Measurements from ENCODE around the gene EBNA1BP2. TPM values are rescaled to one million over a fixed set of nuclear protein-coding genes. Genes with fewer than 3 reads are reported as not detected.

EBNA1BP2 gene
- total RNA-seq, 1 donor from 2014 or later = 28.1 TPM

DNA sequence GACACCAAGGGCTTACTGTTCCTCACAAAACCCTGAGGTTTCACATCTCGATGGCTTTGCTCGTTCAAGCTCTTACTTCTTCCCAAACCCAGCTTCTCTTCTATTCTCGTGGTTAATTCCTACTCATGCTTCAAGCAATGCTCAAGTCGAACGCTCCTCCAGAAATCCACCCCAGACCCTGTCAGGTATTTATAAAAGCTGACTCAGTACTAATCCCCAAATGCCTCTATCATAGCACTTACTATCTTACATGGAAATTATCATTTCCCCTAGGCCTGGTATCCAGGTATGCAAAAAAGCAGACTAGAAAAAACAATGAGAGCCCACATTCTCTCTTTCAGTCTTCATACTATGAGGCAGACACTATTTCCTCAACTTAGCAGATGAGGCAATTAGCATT is 6.3 kb downstream of the EBNA1BP2 start:
- peaks cover 76% of the 10 kb centered on the region for H3K36me3 ChIP-seq
- H3K4me3 ChIP-seq = no peak overlapping the region
- TF ChIP-seq, protein P1, sequence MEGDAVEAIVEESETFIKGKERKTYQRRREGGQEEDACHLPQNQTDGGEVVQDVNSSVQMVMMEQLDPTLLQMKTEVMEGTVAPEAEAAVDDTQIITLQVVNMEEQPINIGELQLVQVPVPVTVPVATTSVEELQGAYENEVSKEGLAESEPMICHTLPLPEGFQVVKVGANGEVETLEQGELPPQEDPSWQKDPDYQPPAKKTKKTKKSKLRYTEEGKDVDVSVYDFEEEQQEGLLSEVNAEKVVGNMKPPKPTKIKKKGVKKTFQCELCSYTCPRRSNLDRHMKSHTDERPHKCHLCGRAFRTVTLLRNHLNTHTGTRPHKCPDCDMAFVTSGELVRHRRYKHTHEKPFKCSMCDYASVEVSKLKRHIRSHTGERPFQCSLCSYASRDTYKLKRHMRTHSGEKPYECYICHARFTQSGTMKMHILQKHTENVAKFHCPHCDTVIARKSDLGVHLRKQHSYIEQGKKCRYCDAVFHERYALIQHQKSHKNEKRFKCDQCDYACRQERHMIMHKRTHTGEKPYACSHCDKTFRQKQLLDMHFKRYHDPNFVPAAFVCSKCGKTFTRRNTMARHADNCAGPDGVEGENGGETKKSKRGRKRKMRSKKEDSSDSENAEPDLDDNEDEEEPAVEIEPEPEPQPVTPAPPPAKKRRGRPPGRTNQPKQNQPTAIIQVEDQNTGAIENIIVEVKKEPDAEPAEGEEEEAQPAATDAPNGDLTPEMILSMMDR (IDR thresholded peaks at IDR 0.05) = no peak
- peaks cover 3% of the 10 kb centered on the region for H3K4me1 ChIP-seq
- ATAC-seq = no peak
- H3K27ac ChIP-seq = no peak overlapping the region
- no peaks in the 10 kb centered on the region for H3K27me3 ChIP-seq
- intact Hi-C loops (cut with DNase I) = no loop called here
- no peak for DNase-seq
- no peaks in the 10 kb centered on the region for H3K9me3 ChIP-seq

DNA sequence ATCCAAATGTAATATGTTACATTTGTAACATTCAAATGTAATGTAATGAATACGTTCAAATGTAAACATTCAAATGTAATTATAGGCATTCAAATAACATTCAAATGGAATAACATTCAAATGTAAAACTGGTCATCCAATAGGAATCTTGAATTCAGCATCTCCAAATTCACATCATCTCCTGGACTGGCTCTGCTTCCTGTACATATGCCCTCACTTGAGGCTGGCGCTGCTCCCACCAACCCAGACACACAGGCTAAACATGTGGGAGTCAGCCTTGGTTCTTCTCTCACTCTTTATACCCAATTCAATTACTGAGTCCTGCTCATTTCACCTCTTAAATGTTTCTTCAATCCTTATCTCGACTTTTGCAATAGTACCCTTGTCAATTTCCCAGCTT is 6.9 kb downstream of the EBNA1BP2 start:
- Histone ChIP-seq H3K4me3 (no peak overlapping the region), H3K27ac (no peak overlapping the region), H3K4me1 (no peaks in the 10 kb centered on the region), H3K9me3 (no peaks in the 10 kb centered on the region), H3K36me3 (peaks cover 71% of the 10 kb centered on the region), H3K27me3 (no peaks in the 10 kb centered on the region)
- no peak for ATAC-seq
- intact Hi-C loops (cut with DNase I) = no loop called here
- no peak for DNase-seq
- TF ChIP-seq, protein P1 (IDR thresholded peaks at IDR 0.05) = no peak

DNA sequence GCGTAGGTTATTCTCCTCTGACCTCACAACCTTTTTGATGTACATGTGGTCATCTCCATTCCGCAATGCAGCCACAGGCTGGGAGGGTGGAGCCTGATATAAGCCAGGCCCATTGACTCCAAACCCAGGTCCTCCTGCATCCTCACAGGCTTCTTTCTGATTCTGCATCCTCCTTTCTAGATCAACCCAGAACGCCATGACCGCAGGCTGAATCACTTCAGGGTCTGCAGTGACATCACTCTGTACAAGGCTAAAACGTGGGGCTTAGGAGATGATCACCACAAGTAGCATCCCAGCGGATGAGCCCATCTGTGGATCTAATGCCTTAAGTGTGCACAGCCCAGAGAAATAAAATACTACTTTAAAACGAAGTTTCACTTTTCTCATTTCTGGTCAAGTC is 16.1 kb downstream of the EBNA1BP2 start:
- H3K36me3 ChIP-seq = no peaks in the 10 kb centered on the region
- no peak for DNase-seq
- ATAC-seq = no peak

DNA sequence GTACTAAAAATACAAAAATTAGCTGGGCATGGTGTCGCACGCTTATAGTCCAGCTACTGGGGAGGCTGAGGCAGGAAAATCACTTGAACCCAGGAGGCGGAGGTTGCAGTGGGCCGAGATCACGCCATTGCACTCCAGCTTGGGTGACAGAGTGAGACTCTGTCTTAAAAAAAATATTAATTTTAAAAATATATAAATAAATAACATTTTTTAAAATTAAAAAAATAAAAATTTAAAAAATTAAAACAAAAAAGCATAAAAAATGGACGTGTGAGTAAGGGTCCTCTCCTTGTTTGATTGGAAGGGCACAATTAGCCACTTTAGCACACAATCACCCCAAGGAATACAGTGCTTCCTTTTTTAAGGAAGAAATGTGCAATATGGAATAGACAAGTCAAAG is 18.6 kb downstream of the EBNA1BP2 start:
- TF ChIP-seq, protein P1 (IDR thresholded peaks at IDR 0.05) = no peak
- ATAC-seq (no peak), DNase-seq (no peak)
- no peaks in the 10 kb centered on the region for H3K36me3 ChIP-seq
- H3K4me1 ChIP-seq = no peaks in the 10 kb centered on the region
- intact Hi-C loops (cut with DNase I) = no loop called here
- H3K27ac ChIP-seq = no peak overlapping the region
- no peaks in the 10 kb centered on the region for H3K9me3 ChIP-seq
- peaks cover 27% of the 10 kb centered on the region for H3K27me3 ChIP-seq
- H3K4me3 ChIP-seq = no peak overlapping the region

More for the DNA sequence above, 16.1 kb downstream of the EBNA1BP2 start:
- TF ChIP-seq, protein P1 (IDR thresholded peaks at IDR 0.05) = no peak
- Histone ChIP-seq H3K27ac (no peak overlapping the region), H3K9me3 (no peaks in the 10 kb centered on the region), H3K4me3 (no peak overlapping the region), H3K27me3 (peaks cover 12% of the 10 kb centered on the region), H3K4me1 (no peaks in the 10 kb centered on the region)
- intact Hi-C loops (cut with DNase I) = no loop called here

DNA sequence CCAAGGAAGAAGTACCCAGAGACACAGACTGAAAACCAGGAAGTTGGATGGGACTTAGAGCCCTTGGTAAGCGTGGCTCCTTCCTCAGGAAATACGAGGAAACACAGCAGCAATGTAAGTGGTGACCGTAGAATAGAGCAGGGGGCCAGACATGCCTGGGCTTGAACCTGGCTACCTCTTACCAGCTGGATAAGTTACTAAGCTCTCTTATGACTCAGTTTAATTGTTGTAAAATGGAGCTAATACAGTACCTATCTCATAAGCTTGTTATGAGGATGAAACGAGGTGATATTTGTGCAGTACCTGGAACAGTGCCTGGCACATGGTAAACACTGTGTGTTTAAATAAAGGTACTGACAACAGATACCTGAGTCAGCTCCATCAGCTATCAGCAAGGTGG is 19.2 kb downstream of the EBNA1BP2 start:
- ATAC-seq = no peak
- peaks cover 29% of the 10 kb centered on the region for H3K27me3 ChIP-seq
- intact Hi-C loops (cut with DNase I) = no loop called here
- no peaks in the 10 kb centered on the region for H3K36me3 ChIP-seq
- H3K4me1 ChIP-seq = peaks cover 3% of the 10 kb centered on the region
- H3K4me3 ChIP-seq = no peak overlapping the region
- no peak overlapping the region for H3K27ac ChIP-seq
- TF ChIP-seq, protein P1 (IDR thresholded peaks at IDR 0.05) = no peak
- no peak for DNase-seq
- H3K9me3 ChIP-seq = no peaks in the 10 kb centered on the region

DNA sequence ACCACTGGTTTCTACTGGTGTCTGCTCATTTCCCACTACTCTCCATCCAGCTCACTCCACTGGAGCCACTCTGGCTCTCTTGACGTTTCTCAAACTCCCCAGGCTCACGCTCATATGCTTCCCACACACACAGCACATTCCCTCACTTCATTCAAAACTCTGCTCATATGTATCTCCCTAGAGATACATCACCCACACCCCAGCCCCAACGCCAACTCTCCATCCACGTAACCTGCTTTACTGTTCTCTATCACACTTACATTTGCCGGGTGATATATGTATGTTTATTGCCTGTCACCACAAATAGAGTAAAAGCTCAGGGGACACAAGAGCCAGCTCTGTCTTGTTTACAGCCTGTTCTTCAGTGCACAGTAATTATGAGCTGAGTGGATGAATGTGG is 22.2 kb downstream of the EBNA1BP2 start:
- no peaks in the 10 kb centered on the region for H3K9me3 ChIP-seq
- H3K27me3 ChIP-seq = peaks cover 35% of the 10 kb centered on the region
- ATAC-seq (no peak), DNase-seq (no peak)
- peaks cover 10% of the 10 kb centered on the region for H3K4me1 ChIP-seq
- no peak overlapping the region for H3K27ac ChIP-seq
- intact Hi-C loops (cut with DNase I) = no loop called here
- H3K36me3 ChIP-seq = no peaks in the 10 kb centered on the region
- TF ChIP-seq, protein P1 (IDR thresholded peaks at IDR 0.05) = no peak
- no peak overlapping the region for H3K4me3 ChIP-seq
